HEK293 (cell line): ENCODE results near the gene TXNRD3.

ENCODE experiments used
- CTCF ChIA-PET: fragments of 350-600 bp; formaldehyde crosslinking; extraction: SDS; loops from one replicate; lab custom pipeline; 2021; ENCODE audit warnings: antibody characterized with exemption; lab: Yijun Ruan, JAX
- POLR2A ChIA-PET: fragments of 300-600 bp; formaldehyde crosslinking; extraction: SDS; loops from one replicate; lab custom pipeline; 2020; ENCODE audit warnings: antibody characterized with exemption, inconsistent platforms; lab: Yijun Ruan, JAX
- H3K27ac ChIP-seq: fragments of 200-500 bp; sonication (Bioruptor generic); 2 replicates; pipeline ENCODE4 v1.5.1; 2014; ENCODE audit warnings: low read depth, low read length, control low read depth, inconsistent platforms; ENCODE audit errors: extremely low read depth
- H3K36me3 ChIP-seq, 2 experiments: fragments of 200-500 bp in 1 of 2; sonication (Bioruptor generic) in 1 of 2; 1 replicate in 1 of 2; 2 replicates in 1 of 2; pipeline ENCODE4 v1.5.1; 2014 to 2017; ENCODE audit warnings: inconsistent platforms in 2 of 2, low read length in 2 of 2; ENCODE audit not compliant: control insufficient read depth in 2 of 2, insufficient read depth in 1 of 2
- H3K4me1 ChIP-seq: fragments of 200-500 bp; sonication (Bioruptor generic); 2 replicates; pipeline ENCODE4 v1.5.1; 2014; ENCODE audit warnings: mild to moderate bottlenecking, low read length, inconsistent platforms; ENCODE audit not compliant: control insufficient read depth, insufficient read depth
- H3K4me3 ChIP-seq: 2 replicates; pipeline ENCODE4 v1.5.1; 2011; ENCODE audit warnings: low read depth, mild to moderate bottlenecking, control low read depth, low read length, moderate library complexity
- H3K9me3 ChIP-seq: fragments of 200-500 bp; sonication (Bioruptor generic); 2 replicates; pipeline ENCODE4 v1.5.1; 2014; ENCODE audit warnings: low read depth, low read length, inconsistent platforms; ENCODE audit not compliant: control insufficient read depth, insufficient read depth
- BCL11B ChIP-seq: fragments of 450-650 bp; formaldehyde crosslinking; IDR thresholded peaks from 2 replicates; pipeline ENCODE4 v1.5.1; 2016; ENCODE audit warnings: low read depth, missing biosample characterization, missing genetic modification characterization
- KLF9 ChIP-seq: fragments of 450-650 bp; formaldehyde crosslinking; IDR thresholded peaks from 2 replicates; pipeline ENCODE4 v1.5.1; 2016; ENCODE audit warnings: missing biosample characterization, missing genetic modification characterization, low read depth
- SCRT2 ChIP-seq: fragments of 450-650 bp; formaldehyde crosslinking; IDR thresholded peaks from 2 replicates; pipeline ENCODE4 v1.5.1; 2016; ENCODE audit warnings: missing biosample characterization, missing genetic modification characterization
- SP2 ChIP-seq: fragments of 450-650 bp; formaldehyde crosslinking; IDR thresholded peaks from 2 replicates; pipeline ENCODE4 v1.5.1; 2016; ENCODE audit warnings: missing biosample characterization, missing genetic modification characterization
- SP3 ChIP-seq: fragments of 450-650 bp; formaldehyde crosslinking; IDR thresholded peaks from 2 replicates; pipeline ENCODE4 v1.5.1; 2016; ENCODE audit warnings: missing biosample characterization, missing genetic modification characterization
- ZBTB17 ChIP-seq: fragments of 450-650 bp; formaldehyde crosslinking; IDR thresholded peaks from 2 replicates; pipeline ENCODE4 v1.5.1; 2016; ENCODE audit warnings: missing biosample characterization, missing genetic modification characterization
- ZBTB26 ChIP-seq: fragments of 450-650 bp; formaldehyde crosslinking; optimal IDR thresholded peaks from 2 replicates; pipeline ENCODE3; 2016; ENCODE audit warnings: missing biosample characterization, mild to moderate bottlenecking, missing genetic modification characterization
- ZBTB49 ChIP-seq: fragments of 450-650 bp; formaldehyde crosslinking; IDR thresholded peaks from 2 replicates; pipeline ENCODE4 v1.5.1; 2016; ENCODE audit warnings: missing biosample characterization, missing genetic modification characterization, low read depth
- ZBTB8A ChIP-seq: fragments of 450-650 bp; formaldehyde crosslinking; IDR thresholded peaks from 2 replicates; pipeline ENCODE4 v1.5.1; 2016; ENCODE audit warnings: missing biosample characterization, missing genetic modification characterization
- ZFP69B ChIP-seq: fragments of 450-650 bp; formaldehyde crosslinking; IDR thresholded peaks from 2 replicates; pipeline ENCODE4 v1.5.1; 2016; ENCODE audit warnings: missing biosample characterization, missing genetic modification characterization
- ZNF174 ChIP-seq: fragments of 450-650 bp; formaldehyde crosslinking; IDR thresholded peaks from 2 replicates; pipeline ENCODE4 v1.5.0; 2017; ENCODE audit warnings: missing biosample characterization, mild to moderate bottlenecking, missing genetic modification characterization
- ZNF18 ChIP-seq: fragments of 450-650 bp; formaldehyde crosslinking; IDR thresholded peaks from 2 replicates; pipeline ENCODE4 v1.5.1; 2016; ENCODE audit warnings: missing biosample characterization, missing genetic modification characterization
- ZNF221 ChIP-seq: fragments of 450-650 bp; formaldehyde crosslinking; IDR thresholded peaks from 2 replicates; pipeline ENCODE4 v1.5.1; 2017; ENCODE audit warnings: missing biosample characterization, missing genetic modification characterization, borderline replicate concordance
- ZNF335 ChIP-seq: fragments of 450-650 bp; formaldehyde crosslinking; conservative IDR thresholded peaks from 2 replicates; pipeline ENCODE4 v1.5.1; 2016; ENCODE audit warnings: missing biosample characterization, missing genetic modification characterization
- ZNF394 ChIP-seq: fragments of 450-650 bp; formaldehyde crosslinking; IDR thresholded peaks from 2 replicates; pipeline ENCODE4 v1.5.1; 2016; ENCODE audit warnings: missing biosample characterization, missing genetic modification characterization, mild to moderate bottlenecking, moderate library complexity, borderline replicate concordance
- ZNF416 ChIP-seq: fragments of 450-650 bp; formaldehyde crosslinking; IDR thresholded peaks from 2 replicates; pipeline ENCODE4 v1.5.1; 2016; ENCODE audit warnings: missing biosample characterization, missing genetic modification characterization
- ZNF501 ChIP-seq: fragments of 450-650 bp; formaldehyde crosslinking; IDR thresholded peaks from 2 replicates; pipeline ENCODE4 v1.5.1; 2016; ENCODE audit warnings: missing biosample characterization, missing genetic modification characterization
- ZNF513 ChIP-seq: fragments of 450-650 bp; IDR thresholded peaks from 2 replicates; pipeline ENCODE4 v1.5.1; 2018; ENCODE audit warnings: missing biosample characterization, missing genetic modification characterization
- ZNF555 ChIP-seq: fragments of 450-650 bp; formaldehyde crosslinking; conservative IDR thresholded peaks from 2 replicates; pipeline ENCODE4 v1.5.1; 2017; ENCODE audit warnings: missing biosample characterization, mild to moderate bottlenecking, missing genetic modification characterization, inconsistent platforms
- ZNF561 ChIP-seq: fragments of 450-650 bp; IDR thresholded peaks from 2 replicates; pipeline ENCODE4 v1.5.1; 2018; ENCODE audit warnings: missing biosample characterization, missing genetic modification characterization, borderline replicate concordance
- ZNF596 ChIP-seq: fragments of 450-650 bp; IDR thresholded peaks from 2 replicates; pipeline ENCODE4 v1.5.0; 2018; ENCODE audit warnings: missing biosample characterization, mild to moderate bottlenecking, missing genetic modification characterization, moderate library complexity
- ZNF660 ChIP-seq: fragments of 450-650 bp; IDR thresholded peaks from 2 replicates; pipeline ENCODE4 v1.5.1; 2018; ENCODE audit warnings: missing biosample characterization, mild to moderate bottlenecking, missing genetic modification characterization
- ZNF692 ChIP-seq: fragments of 450-650 bp; formaldehyde crosslinking; IDR thresholded peaks from 2 replicates; pipeline ENCODE4 v1.5.1; 2016; ENCODE audit warnings: missing biosample characterization, missing genetic modification characterization
- ZNF701 ChIP-seq: fragments of 450-650 bp; formaldehyde crosslinking; IDR thresholded peaks from 2 replicates; pipeline ENCODE4 v1.5.1; 2016; ENCODE audit warnings: missing biosample characterization, missing genetic modification characterization
- ZNF704 ChIP-seq: fragments of 450-650 bp; formaldehyde crosslinking; IDR thresholded peaks from 2 replicates; pipeline ENCODE4 v1.5.1; 2016; ENCODE audit warnings: missing biosample characterization, missing genetic modification characterization

TXNRD3 gene

GRCh38 chr3:126654571-126655383 is at the start of gene TXNRD3:
TSS of gene TXNRD3 (minus strand) at chr3:126655124.
- H3K4me1 ChIP-seq: no peaks in the 10 kb centered on the region
- H3K4me3 ChIP-seq: peak within 1 kb of the TSS; percentile 53
- POLR2A ChIA-PET: interaction anchor here (1.3 kb wide), 1 partner anchor 33 kb away, joined by 5 read pairs; no protein-coding TSS in a partner anchor
- peak within 1 kb of the TSS; percentile 83 for H3K27ac ChIP-seq
- H3K9me3 ChIP-seq: no peaks in the 10 kb centered on the region
- H3K36me3 ChIP-seq: no peaks in the 10 kb centered on the region
- CTCF ChIA-PET: interaction anchor here (0.7 to 0.8 kb wide), 2 partner anchors 166 to 731 kb away, joined by 3 read pairs; no protein-coding TSS in a partner anchor
- TF ChIP-seq SP3 (tag by site-specific recombination) (peak; percentile 43; the same call in 1 of the 2 replicates), ZNF335 (tag by site-specific recombination) (peak; percentile 69), ZNF561 (tag by site-specific recombination) (no peak), ZNF660 (tag by site-specific recombination) (0 out of 2 replicates have a peak, but pooled peaks have one; percentile 22), ZNF555 (tag by site-specific recombination) (no peak), ZNF704 (tag by site-specific recombination) (no peak), ZNF513 (tag by site-specific recombination) (no peak), ZNF501 (tag by site-specific recombination) (no peak), ZNF18 (tag by site-specific recombination) (peak; percentile 94), ZNF394 (tag by site-specific recombination) (no peak), ZFP69B (tag by site-specific recombination) (no peak), ZNF692 (tag by site-specific recombination) (0 out of 2 replicates have a peak, but pooled peaks have one; percentile 28), ZBTB26 (tag by site-specific recombination) (peak; percentile 53), ZBTB49 (tag by site-specific recombination) (no peak), ZBTB17 (tag by site-specific recombination) (no peak), KLF9 (peak; percentile 36; the same call in 1 of the 2 replicates), ZBTB8A (tag by site-specific recombination) (peak; percentile 20; the same call in 1 of the 2 replicates), SP2 (tag by site-specific recombination) (peak; percentile 49), ZNF174 (tag by site-specific recombination) (no peak), ZNF416 (no peak), ZNF701 (tag by site-specific recombination) (no peak), ZNF596 (tag by site-specific recombination) (peak; percentile 33; the same call in 1 of the 2 replicates), SCRT2 (tag by site-specific recombination) (no peak), ZNF221 (no peak), BCL11B (tag by site-specific recombination) (no peak)
